NCI-H2171 (cell line): ENCODE measurements around the gene CDH12.
"Not testable (repeated sequence)": the region's sequence is repeated elsewhere in the genome, so short reads cannot be mapped to it uniquely, and the experiment has no call there.

ENCODE experiments used
- DNase-seq: peaks from one replicate; lab custom pipeline; 2025; lab: John Stamatoyannopoulos, UW

Gene CDH12

DNA sequence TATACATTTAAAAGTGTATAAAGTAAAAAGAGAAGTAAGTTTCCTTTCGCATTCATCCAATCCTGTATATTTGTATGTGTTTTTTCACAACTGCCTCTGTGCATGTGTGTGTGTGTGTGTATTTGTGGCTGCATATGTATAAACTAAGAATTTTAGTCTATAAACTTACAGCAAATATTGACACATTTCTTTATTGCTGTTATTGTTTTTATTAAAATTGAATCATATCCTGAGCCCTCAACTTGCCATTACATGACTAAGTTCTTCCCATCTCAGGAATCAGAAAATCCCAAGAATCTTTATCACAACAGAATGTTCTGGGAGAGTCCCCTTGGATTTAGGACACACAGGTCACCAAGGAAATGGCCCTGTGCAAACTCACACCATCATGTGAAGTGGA is 712.7 kb downstream of the CDH12 start:
- DNase-seq: not testable (repeated sequence)

DNA sequence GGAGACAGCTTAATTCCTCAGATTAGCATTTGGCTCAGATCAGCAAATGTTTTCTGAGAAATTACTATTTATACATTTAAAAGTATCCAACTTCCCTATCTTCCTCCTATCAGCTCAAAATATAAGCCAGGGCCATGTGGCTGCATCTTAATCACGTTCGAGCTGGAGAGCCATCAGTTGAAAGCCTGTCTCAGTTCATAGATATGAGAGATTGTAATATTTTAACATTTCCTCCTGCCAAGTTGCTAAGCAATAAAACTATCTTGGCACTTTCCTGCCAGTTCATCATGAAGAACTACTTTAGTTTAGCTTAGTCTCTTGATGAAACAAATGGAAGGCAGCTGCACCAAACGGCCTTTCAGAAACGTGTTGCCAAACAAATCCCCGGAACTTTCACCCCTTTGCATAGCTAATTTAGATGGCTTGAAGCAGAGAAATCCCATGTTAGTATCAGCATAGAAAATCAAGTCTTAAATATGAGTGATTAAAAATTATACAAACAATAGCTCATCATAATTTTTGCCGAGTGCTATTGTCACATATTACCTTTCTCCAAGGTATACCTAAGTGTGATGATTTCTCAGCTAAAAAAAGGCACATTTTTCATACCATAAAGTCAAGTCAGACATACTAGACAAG is 713.4 kb downstream of the CDH12 start:
- not testable (repeated sequence) for DNase-seq

DNA sequence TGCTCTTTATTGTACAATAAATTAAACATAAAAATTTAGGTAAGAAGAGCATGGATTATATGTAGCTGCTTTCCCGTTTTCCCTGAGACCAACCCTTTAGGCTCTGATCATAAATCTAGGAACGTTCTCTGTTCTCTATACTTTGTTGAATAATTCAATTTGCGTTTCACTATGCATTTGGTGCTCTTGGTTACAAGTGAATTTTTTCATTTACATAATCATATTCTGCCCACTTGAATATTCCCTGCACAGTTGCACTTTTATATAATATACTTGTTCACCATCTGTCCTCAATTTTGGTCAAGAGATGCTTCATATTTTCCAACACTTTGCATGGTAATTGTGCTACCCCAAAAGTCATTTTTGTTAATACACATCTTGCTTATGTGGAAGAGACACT is 741.8 kb downstream of the CDH12 start:
- no peak for DNase-seq

DNA sequence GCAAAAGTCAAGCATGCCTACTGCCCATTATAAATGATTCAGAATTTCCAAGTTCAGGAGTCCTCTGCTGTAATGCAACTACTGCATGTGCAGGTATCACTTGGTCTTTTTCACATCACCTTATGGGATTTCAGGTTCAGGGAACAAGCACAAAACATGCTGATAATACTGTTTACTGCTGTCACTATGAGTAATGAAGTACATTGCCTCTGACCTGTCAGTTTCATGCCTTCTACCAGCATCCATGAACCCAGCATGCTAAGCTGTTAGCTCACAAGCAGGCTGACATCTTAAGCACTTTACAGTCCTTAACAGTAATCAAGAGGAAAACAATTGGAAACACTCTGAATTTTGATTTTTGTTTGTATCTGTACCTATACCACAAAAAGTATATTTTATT is 743.8 kb downstream of the CDH12 start:
- DNase-seq: no peak

DNA sequence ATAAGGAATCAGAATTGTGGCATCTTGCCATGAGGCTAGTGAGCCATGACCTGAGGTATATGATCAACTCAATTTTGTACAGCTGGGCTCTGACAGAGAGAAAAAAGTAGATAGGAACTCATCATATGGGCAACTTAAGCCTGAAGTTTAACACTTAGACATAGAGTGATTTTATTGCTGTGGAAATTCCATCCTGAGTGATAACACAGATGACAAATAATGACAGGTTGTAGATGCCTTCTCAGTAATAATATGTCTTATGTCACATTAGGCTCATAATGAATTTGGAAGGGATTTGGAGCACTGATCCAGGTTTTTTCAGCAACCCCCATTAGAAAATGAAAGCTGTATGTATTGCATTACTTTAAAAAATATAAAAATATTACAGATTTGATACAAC is 744.6 kb downstream of the CDH12 start:
- no peak for DNase-seq

DNA sequence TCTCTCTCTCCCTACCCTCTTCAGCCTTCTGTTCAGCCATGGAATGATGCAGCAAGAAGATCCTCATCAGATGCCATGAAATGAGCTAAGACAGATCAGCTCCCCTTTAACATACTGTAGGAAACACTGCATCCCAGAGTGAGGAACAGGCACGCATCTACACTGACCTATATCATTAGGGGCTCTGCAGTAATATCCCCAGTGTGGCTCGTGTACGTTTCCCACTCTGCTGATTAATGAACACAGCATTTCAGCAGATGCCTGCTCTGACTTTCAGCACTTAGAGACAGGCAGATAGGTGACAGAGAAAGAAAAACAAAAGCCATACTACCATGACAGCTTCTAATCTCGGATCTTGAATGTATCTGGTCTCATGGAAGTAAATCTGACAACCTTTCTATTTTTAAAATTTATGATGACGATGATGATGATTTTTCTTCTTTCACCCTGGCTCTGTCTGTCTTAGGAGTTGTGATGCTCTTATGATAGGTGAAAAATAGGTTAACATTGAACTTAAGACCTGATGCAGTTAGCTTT is 750.3 kb downstream of the CDH12 start:
- DNase-seq: no peak

DNA sequence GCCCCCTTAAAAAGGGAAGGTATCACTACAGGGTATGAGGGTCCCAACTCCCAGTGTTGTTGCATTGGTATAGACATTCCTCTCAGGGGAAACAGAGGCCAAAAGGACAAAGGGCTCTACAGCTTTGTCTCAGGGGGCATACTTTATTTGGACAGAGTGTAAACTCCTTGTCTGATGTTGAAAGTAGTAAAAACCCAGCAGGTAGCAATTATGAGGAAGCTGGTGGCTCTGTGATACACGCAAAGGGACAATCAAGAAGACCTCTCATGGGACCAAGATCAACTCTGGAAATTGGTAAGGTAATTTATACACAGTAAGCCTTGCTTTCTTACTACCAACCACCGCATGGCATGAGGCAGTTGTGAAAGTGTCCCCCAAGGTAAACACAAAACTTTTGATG is 764.6 kb downstream of the CDH12 start:
- DNase-seq: no peak

DNA sequence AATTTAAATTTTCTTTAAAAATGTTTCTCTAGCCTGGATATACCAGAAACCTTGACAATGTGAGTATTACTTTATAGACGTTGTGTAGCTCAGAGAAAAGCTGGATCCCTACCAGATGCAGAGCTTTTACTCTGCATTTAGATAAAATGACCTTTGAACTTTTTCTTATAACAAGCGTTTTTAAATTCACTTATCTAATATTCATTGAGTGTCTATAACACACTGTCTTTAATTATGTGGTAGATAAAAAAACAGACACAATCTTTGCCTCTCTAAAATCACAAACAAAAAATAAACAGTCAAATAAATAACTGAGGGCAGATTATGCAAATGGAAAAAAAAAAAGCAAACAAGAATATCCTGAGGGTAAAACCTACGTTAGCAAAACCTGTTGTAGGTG is 773.6 kb downstream of the CDH12 start:
- no peak for DNase-seq

DNA sequence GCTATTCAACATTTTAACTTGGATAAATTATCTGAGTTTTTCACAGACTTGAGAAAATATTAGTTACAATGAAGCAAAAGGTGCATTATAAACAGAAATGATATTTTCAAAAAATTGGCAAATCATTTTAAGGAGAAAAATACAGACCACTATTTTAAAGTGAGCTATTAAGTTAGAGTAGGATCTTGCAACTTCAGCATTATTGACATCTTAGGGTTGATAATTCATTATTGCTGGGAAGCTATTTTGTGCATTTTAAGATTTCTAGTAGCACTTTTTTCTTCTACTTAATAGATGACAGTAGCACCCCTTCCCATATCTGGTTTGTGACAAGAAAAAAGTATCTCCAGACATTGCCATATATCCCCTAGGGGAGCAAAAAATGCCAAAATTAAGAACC is 774.1 kb downstream of the CDH12 start:
- DNase-seq: no peak

DNA sequence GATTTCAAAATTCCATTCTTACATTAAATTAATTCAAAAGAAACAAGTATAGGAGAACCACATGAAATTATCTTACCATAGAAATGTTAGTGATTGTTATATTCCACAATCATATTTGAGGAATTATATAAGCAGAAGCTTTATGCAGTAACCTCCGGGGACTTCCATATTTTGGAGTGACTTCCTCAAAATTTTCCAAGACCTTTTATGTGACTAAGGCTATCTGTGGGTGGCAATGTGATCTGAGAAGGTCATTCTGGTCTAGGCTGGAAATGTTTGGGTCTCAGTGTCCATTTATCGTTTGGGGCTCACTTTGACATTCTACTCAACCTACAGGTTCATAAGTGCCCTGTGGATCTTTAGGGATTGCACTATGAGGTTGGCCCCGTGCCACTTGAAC is 776.6 kb downstream of the CDH12 start:
- no peak for DNase-seq

DNA sequence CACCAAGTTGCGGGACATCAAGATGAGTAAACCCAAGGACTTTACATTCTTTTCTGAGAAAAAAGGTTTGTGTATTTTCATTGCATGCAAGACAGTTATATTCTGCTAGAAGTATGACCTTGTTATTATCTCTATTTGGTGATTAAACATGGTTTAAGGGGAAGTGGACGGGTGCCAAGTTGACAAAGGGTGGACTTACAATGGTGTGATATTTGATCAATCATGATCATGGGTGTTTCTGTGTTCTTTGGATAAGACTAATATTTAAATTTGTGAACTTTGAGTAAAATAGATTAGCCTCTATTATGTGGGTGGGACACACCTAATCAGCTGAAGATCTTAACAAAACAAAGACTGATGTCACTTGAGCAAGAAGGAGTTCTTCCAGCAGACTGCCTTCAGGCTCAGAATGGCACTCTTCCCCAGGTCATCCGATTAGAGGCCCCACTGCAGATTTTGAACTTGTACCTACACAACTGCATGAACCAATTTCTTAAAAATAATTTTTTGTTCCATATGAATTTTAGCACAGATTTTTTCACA is 782.9 kb downstream of the CDH12 start:
- no peak for DNase-seq

DNA sequence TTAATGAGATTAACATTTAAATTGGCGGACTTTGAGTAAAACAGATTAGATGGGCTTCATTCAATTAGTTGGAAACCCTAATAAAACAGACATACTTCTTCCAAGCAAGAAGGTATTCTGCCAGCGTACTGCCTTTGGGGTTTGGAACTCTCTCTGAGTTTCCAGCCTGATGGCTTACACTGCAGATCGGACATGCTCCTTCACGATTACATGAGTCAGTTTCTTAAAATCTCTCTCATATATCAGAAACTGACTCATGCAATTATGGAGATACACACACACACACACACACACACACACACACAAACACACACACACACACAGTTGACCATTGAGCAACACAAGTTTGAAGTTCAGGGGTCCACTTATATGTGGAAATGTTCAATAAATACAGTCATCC is 789.4 kb downstream of the CDH12 start:
- DNase-seq: no peak

DNA sequence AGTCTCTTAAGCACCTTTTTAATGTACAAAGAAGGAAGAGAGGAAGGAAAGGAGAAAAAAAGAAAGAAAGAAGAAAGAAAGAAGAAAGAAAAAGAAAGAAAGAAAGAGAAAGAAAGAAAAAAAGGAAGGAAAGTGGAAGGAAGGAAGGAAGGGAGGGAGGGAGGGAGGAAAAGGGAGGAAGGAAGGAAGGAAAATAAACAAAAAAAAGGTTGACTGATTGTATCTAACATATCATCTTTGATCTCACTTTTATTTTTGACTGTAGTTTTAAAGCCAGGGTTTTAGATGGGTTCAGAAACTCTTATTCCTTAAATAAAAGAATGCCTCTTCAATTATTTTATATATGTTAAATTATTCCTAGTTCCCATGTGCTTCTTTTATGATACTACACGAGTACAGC is 794.5 kb downstream of the CDH12 start:
- DNase-seq: no peak

DNA sequence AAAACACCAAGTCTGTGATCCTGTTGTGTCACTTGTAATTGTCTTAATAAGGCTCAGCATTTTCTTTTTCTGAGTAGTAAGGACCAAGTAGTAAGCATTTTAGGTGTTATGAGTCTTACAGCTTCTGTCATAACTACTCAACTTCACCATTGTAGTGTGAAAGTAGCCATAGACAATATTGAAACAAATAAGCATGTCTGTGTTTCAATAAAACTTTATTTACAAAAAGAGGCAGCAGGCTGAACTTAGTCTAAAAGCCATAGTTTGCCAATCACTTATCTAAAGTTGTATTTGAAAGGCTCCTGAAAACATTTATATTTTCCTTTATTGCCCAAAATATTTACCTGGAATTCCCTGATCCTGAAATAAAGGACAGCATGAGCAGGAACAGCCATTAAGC is 796.1 kb downstream of the CDH12 start:
- DNase-seq: no peak

DNA sequence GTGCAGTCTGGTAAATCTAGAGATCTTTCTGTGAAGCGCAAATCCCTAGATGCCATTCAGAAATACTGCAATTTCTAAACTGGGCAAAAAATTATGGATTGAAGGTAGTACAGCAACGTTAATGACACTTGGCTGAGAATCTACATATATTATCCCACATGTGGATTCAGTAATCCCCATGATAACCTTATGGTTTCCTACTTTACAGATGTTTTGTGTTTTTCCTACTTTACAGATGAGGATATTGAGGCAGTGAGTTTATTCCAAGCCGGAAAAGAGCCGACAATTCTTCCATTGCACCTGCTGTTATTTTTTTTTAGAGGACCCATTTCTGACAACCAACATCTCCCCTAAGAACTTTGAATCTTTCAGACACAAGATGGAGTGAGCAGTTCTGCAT is 796.5 kb downstream of the CDH12 start:
- DNase-seq: no peak

DNA sequence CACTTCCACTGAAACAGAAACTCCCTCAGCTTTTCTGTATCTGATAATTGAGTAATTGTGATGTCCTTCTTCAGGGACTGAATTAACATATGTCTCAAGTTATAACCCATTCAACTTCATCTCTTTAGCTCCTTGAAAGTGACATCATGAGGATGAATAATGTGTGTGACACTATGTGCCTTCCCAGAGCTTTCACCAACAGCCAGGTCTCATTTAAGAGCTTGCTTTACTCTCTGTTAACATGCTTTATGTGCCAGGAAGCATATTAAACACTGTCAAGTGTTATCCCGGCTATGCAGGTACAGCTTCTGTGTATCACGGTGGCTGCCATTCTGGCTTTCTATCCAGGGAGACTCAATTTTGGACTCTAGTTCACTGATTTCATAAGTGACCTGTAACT is 799.9 kb downstream of the CDH12 start:
- no peak for DNase-seq

DNA sequence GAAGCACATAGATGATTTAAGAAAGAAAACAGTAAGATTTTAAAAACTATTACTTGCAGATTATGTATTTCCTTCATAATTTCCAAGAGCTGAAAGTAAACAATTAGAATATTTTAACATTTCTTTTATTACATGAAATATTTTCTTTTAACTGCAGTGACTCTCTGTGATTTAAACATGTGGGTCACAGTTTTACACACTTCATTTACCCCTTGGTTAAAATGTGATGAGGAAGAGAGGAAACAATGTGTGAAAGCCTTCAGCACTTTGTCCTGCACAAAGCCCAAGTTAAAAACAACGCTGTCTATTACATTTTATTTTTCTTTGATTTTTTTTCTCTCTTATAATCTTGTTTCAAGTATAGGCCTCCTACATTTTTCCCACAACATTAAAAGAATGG is 801.3 kb downstream of the CDH12 start:
- DNase-seq: no peak

DNA sequence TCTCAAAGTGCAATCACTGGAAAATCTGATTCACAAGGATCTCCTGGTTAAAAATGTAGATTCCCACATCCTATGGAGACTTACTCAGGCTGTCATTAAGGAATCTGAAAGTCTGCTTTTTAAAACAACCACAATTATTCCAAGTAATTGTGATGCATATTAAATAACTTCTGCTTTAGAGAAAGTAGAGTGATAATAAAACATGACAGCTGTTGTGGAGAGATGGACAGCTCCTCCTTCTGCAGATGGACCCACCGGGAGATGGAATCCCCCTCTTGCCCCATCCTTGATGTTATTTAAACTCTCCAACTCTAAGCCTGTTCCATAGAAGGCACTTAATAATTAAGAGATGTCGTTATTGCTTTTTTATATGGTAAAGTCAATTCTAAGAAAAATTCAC is 802.2 kb downstream of the CDH12 start:
- no peak for DNase-seq

DNA sequence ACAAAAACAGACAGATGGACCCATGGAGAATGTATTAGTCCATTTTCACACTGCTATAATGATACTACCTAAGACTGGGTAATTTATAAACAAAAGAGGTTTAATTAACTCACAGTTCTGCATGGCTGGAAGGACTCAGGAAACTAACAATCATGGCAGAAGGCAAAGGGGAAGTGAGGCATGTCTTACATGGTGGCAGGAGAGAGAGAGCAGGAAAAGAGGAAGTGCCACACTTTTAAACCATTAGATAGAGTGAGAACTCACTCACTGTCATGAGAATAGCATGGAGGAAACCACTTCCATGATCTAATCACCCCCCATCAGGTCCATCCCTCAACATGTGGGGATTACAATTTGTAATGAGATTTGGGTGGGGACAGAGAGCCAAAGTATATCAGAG is 808.9 kb downstream of the CDH12 start:
- DNase-seq: no peak

DNA sequence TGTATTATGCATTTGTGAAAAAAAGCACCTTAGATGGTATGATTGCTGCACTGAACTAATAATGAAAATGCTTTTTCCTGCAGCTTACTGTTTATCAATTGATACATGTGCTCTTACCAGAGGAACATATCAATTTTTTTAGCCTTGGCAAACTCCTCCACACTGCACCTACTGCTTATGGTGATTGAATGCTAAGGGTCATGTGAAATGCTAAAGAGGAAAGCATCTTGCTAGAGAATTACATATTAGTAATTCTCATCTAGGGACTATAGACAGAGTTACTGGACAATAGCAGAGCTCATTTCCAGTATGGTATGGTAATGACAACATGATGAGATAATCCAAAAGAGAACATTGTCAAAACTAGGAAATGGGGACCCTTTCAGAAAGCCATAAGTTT is 817.1 kb downstream of the CDH12 start:
- no peak for DNase-seq

DNA sequence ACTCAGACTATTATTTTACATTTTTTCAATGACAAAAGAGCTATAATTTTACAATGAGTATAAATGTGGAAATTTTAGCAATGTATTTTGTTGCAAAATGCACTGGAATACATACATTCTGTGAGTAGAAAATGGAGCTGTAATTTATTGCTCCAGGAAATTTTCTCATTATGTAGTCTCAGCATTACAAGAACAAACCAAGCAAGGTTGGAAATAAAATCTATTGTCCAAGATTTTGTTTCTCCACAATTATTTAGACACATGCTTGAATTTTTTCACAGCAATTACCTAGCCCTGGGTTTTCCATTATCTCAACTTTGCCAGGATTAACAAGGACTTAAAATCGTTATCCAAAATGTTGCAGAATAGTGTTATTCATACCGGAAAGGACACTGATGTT is 820.1 kb downstream of the CDH12 start:
- DNase-seq: no peak

DNA sequence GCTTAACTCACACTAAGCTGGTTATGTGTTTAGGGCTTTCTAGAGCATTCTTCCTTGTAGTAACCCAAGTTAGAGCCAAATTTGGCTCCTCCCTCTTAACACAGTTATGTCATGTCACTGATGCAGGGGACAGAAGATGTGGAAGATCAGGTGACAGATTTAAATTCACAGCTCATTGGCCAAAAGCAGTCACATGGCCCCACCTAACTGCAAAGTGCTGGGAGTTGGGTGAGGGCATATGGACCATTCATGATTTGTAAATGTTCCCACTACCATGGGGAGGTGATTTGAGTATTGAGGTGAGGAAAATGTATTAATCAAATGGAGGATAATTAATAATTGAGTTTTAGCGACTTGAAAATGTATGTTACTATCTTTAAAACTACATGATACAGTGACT is 829.4 kb downstream of the CDH12 start:
- peak; percentile 11 for DNase-seq

DNA sequence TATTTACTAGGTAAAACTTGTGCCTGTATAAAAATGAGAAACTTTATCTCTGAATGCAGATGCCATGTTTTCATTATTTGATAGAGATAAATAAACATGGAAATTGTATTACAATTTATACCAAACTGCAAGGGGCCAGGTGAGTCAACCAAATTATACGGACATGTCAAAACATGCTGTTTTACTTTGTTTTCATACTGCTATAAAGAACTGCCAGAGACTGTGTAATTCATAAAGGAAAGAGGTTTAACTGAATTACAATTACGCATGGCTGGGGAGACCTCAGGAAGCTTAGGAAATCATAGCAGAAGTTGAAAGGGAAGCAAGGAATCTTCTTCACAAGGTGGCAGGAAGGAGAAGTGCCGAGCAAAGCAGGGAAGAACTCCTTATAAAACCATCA is 840.3 kb downstream of the CDH12 start:
- DNase-seq: not testable (repeated sequence)

DNA sequence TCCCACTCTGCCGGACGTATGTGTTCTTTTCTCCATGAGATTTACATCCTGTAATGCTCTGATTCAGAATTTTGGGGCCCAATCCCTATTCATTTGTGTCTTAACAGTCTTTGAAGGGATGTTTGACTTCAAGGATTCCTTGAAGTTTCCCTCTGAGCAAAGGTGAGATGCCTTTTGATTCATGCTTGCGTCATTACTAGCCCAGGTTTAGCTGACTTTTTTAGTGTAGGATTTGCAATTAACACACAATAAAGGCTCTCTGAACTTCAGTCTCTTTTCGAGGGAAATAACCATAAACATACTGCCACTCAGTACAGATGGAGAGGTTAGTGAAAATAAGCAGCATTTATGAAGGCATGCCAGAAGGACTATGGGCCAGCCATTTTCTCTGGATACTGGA is 842.3 kb downstream of the CDH12 start:
- not testable (repeated sequence) for DNase-seq
